GM19099 (cell line): ENCODE data around the gene PFKFB4.

Source experiments
- POLR2A ChIP-seq: IDR thresholded peaks from 3 replicates; pipeline ENCODE4 v1.6.1; 2011; ENCODE audit warnings: low read depth; ENCODE audit not compliant: insufficient read length; ENCODE audit errors: extremely low read depth

PFKFB4 gene

DNA sequence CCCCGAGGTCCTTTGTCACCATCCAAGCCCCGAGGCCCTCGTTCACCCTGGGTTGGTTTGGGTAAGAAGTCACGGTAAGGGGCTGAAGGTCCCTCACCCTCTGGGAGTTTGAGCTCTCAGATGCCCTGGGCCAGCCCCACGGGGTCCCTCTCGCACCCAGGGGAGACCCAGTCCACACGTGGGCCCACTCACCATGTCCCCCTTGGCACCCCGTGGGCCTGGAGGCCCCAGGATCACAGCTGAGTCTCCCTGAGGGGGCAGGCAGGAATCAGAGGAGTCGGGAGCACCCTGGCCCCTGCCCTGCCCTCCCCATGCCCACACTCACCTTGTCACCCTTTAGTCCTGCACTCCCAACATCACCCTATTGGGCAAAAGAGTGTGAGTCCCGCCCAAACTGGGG, 12.8 kb upstream of the PFKFB4 start:
- no peak for TF ChIP-seq POLR2A

DNA sequence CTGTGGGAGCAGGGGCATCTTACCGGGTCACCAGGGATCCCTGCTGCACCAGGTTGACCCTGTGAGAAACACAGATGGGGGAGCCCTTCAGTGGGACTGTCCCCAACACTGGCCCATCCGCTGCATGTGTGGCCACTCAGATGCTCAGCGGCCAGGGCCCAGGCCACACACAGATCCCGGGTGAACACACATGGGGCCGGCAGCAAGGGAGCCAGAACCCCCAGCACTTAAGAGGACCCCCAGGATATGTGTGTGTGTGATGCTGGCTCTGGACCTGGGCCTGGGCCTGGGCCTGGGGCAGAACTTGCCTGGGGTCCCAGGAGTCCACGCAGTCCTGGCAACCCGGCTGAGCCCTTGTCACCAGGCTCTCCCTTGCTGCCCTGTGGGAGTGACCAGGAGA, 11.9 kb upstream of the PFKFB4 start:
- no peak for TF ChIP-seq POLR2A

DNA sequence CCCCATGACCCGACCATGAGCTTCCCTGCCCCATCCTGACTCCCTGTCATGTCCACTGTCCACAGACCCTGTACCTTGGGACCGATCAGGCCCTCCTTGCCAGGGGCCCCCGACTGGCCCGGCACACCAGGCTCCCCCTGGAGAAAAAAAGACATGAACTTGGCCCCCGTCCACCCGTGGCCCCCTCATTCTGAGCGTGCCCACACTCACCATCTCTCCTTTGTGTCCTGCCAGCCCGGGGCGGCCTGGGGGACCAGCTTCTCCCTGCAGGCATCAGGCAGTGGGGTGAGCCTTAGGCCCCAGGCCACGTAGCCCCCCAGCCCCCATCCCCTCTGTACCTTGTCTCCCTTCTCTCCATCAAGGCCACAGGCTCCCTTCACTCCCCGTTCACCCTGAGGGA, 10.9 kb upstream of the PFKFB4 start:
- no peak for TF ChIP-seq POLR2A

DNA sequence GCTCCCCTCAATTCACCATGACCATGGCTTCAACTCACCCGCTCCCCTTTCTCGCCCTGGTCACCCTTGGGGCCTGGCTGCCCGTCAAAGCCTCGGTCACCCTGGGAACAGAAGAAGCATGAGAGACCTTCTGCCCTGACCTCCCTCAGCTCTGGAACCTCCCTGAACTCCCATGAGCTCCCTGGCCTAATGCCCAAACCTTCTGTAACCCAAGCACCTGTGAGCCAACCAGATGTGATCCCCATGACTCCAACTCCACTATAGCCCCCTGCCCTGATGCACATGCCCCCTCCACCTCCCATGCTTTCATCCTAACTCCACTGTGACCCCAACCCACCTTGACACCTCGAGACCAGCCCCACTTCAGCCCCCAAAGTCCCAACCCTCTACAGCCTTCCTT, 10.5 kb upstream of the PFKFB4 start:
- no peak for TF ChIP-seq POLR2A

DNA sequence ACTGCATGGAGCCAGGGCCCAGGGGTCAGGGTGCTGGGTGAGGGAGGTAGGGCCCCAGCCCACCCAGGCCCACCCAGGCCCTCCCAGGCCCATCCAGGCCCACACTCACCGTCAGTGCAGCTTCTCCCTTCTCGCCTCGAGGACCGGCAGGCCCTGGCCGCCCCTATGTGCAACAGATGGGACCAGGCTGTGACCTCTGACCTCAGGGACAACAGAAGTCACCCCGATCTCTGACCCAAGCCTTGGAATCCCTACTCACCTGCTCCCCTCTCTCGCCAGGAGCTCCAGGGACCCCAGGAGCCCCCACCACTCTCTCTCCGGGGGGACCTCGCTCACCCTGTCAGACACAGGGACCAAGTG, 9.8 kb upstream of the PFKFB4 start:
- no peak for TF ChIP-seq POLR2A

DNA sequence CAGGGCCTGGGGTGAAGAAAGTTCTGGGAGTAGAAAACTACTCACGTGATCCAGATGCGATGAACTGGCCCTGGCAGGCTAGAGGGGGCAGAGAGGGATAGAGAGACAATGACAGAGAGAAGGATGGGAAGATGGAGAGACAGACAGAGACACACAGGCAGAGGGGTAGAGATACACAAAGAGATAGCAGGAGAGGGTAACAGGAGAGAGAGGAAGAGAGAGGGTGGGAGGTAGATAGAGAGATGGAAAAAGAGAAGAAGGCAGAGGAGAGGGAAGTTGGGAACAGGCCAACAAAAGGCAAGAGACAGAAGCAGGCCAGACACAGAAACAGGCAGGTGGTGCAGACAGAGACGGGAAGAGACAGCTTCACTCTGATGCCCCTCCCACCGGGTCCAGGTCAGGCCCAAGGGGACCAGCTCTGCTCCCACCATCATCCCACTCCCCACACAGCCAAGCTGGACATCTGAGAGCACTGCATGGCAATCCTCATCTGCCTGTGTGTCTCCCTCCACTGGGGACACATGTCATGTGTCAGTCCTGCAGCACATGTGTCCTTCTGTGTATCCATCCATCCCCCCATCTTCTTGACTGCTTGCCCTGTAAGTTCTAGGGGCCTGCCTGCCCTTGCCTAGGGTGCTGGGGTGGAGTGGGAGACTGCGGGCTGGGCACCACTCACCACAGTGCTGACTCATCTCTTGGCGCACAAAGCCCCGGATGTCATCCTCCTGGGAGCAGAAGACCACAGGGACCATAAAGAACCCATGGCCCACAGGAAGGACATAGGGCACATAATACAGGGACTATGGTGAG, 9.2 kb upstream of the PFKFB4 start:
- no peak for TF ChIP-seq POLR2A

DNA sequence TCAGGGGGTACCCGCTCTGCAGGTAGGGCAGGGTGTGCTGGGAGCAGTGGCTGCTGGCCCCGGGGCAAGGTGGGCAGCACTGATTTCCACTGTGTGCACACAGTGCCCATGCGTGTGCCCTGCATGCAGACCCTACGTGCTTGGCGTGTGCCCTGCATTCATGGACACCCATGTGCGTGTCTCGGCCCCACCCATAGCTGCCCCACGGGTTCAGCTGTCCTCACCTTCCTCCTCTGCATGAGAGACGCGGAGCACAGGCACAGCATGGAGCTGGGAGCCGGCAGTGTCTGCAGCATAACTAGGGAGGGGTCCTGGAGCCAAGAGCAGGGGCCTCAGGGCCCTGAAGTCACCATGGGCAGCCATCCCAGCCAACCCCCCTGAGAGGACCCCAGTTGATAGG, 8.6 kb upstream of the PFKFB4 start:
- TF ChIP-seq POLR2A = no peak

DNA sequence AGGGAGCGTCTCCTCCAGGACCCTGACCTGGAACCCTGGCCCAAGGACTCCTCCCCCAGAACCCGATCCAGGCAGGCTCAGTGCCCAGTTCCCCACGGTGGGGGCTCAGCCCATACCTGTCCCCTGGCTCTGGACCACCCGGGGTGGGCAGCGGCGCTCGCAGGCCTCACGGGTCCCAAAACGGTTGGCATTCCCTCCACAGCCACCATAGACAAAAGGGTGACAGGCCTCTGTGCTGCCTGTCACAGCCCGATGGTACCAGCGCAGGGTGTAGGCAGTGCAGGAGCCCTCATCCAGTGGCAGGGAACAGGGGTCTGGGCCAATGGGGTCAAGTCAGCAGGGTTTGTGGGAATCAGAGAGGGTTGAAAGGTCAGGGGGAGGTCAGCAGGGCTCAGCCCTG, 8.1 kb upstream of the PFKFB4 start:
- no peak for TF ChIP-seq POLR2A

DNA sequence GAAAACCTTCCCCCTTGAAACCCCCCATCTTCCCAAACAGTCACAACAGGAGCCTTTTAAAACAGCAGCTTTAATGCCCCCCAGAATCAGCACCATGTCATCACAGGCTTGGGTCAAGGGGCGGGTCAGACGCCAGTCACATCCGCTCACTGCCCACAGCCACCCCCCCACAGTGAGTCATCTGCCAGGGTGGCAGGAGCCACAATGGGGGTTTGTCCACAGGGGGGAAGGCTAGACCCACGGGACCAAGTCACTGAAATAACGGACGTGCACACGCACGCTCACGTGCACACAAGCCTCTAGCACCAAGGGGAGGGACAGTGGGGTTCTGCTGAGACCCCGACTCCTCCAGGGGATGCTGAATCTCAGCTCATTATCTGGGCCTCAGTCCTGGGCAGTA, 7.4 kb upstream of the PFKFB4 start:
- TF ChIP-seq POLR2A = no peak

DNA sequence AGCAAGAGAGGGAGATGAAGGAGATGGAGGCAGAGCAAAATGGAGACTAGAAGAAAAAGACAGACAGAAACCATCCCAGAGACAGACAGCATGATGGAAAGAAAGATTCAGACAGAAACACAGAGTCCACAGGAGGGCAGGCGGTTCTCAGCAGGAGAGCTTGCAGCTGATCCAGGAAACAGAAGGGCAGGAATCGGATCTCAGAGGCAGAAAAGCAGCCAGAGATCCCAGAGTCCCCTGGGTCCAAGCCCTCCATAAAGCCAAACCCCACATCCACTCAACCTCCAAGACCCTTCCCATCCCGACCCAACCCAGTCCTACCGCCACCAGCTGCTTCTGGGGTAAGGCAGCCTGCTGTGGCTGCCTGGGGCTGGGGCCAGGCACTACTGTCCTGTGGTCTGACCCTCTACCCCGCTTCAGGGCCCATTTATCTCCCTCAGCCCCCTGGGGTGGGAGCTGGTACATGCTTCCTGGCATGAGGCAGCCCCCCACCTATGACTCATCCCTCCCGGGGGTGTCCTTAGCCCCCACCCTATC, 6.8 kb upstream of the PFKFB4 start, which contains the start of gene UCN2:
Gene UCN2, minus strand, starts transcription at position 400 of the 537 bp plus-strand sequence. CDS start 657 bp downstream, outside the sequence.
- no peak for TF ChIP-seq POLR2A

DNA sequence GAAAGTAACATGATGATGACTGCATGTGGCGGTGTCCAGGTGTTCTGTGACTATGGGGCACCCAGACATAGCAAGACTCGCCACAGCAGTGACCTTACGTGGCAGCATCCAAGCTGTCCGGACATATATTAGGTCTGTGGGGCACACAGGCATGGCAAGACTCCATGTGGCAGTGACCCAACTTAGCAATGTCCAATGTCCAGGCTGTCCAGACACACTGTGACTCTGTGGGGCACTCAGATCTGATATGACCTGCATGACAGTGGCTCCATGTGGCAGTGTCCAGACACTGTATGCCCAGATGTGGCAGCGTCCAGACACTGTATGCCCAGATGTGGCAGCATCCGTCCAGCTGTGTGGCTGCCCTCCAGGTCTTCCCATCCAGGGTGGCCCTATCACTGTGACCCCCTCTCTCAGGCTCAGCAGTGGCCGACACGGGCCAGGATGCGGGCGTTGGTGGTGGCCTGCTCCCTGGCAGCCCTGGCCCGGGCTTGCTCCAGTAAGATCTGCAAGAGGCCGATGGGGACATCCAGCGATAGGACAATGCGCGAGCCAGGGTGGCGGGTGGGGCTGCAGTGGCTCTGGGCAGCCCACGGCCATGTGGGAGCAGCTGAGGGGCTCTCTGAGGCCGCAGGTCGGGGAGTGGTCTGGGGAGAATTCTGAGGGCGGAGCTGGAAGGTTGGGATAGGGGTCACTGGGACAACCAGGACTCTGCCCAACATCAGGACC, 5.9 kb upstream of the PFKFB4 start:
- TF ChIP-seq POLR2A = no peak

DNA sequence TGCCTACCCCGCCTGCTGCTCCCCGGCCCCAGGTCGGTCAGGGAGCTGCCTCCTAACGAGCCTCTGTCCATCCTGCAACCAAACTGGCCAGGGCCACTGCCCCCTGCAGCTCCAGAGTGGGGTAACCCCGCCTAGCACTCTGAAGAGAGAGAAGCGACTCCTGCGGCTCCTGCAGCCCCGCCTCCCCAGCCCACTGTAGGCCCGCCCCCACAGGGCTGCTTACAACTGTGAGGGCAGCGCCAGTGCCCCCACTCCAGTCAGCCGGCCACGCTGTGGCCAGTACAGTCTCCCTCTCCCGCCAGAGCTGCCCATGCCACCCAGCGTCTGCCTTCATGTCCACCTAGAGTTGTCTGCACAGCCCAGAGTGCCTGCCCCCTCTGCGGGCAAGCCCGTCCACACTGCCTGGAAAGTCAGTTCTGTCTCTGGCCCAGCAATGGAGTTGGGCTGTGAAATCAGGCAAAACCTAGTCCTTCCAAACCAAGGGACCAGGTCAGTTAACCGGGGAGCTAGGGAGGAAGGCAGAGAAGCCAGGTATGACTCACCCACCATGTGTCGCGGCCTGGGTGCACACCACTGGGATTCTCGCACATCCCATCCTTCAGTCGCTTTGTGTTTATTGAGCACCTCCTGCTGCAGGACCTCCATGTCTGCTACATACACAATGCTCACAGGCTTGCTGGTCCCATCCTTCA, 4.6 kb upstream of the PFKFB4 start:
- TF ChIP-seq POLR2A = no peak

DNA sequence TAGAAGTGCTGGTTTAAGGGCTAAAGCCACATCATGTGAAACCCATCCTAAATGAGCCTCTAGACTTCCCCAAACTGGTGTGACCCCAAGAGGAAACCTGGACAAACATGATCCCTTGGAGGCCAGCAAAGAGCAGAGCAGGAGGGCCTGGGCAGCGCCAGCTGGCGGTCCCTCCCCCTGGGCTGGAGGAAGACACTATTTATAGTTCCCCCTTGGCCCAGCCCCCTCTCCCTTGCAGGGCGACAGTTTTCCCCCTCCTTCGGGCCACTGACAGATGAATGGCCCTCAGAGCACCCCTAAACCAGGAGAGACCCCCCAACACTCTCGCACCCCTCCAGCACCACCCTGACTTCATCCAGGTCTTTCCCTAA, 4.0 kb upstream of the PFKFB4 start:
- TF ChIP-seq POLR2A = no peak

DNA sequence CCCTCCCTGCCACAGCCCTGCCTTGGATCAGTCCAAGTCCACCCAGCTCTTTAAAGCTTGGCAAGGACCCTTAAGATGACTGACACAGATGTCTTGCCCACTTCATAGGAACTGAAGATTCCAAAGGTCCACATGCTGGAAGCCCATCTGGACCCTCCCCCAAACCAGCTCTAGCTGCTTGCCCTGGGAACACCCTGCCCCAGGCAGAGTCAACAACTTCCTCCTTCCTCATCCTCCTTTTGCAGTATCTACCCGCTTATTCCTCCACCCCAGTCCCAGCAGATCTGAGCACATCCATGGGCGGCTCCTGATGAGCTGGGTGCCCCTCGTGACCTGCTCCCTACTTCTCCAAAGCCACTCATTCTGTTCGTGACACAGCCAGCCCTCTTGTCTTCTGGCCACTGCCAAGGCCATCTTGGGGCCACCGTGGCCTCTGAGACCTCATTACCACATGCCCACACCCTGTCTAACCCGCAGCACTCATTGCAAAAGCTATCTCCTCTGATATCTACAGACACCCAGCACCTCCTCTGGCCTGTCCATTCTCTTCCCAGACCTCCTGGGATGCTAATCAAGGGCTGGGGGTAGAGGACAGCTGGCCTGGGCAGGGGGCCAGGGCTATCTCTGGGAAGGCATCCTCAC, 2.0 kb upstream of the PFKFB4 start:
- no peak for TF ChIP-seq POLR2A
